ENCODE results near the gene VSNL1. TPM values are rescaled to one million over a fixed set of nuclear protein-coding genes. Genes with fewer than 3 reads are reported as not detected.

Gene VSNL1
- total RNA-seq, 4 donors from 2014 or later, result 0.65 TPM; not detected in 3

DNA sequence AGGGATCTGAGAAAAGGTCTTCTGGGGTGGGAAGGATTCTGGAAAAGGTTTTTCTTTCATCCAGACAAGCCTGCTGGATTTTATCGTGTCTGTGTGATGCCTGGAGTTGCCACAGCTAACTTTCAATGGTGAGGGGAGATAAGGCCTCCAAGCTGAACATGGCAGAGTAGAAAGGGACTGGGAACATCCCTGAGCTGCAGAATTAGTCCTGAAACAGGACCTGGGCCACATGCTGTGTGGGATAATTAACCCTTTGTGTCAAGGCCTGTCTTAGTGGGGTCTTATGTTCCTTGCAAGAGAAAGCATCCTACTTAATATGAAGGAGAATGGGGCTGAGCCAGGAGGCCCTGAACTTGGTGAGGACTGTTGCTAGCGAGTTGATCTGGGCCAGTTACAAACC is 66.4 kb downstream of the VSNL1 start:
- no peak for ATAC-seq (ENCODE audit: low FRiP score)
- DNase-seq (ENCODE audit: low spot score), result no peak
- TF ChIP-seq, protein P1, sequence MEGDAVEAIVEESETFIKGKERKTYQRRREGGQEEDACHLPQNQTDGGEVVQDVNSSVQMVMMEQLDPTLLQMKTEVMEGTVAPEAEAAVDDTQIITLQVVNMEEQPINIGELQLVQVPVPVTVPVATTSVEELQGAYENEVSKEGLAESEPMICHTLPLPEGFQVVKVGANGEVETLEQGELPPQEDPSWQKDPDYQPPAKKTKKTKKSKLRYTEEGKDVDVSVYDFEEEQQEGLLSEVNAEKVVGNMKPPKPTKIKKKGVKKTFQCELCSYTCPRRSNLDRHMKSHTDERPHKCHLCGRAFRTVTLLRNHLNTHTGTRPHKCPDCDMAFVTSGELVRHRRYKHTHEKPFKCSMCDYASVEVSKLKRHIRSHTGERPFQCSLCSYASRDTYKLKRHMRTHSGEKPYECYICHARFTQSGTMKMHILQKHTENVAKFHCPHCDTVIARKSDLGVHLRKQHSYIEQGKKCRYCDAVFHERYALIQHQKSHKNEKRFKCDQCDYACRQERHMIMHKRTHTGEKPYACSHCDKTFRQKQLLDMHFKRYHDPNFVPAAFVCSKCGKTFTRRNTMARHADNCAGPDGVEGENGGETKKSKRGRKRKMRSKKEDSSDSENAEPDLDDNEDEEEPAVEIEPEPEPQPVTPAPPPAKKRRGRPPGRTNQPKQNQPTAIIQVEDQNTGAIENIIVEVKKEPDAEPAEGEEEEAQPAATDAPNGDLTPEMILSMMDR (IDR thresholded peaks at IDR 0.05), result no peak

DNA sequence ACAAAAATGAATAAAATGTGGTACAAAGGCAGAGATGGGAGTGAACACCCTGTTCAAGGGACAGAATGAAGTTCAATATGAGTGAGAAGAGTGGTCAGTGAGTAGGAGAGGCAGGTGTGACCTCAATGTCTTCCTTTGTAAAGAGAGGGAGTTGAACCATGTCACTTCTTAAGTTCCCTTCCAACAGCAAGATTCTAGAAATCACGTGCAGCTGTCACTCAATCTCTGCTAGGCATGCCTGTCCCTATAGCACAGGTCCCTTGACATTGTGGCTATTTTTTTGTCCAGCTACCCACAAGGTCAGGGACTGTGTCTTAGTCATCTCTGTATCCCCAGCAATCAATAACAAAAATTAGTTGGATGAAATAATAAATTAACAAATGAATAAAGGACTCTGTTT is 66.9 kb downstream of the VSNL1 start:
- ATAC-seq (ENCODE audit: low FRiP score) (no peak), DNase-seq (ENCODE audit: low spot score) (no peak)
- TF ChIP-seq, protein P1 (IDR thresholded peaks at IDR 0.05), result no peak

DNA sequence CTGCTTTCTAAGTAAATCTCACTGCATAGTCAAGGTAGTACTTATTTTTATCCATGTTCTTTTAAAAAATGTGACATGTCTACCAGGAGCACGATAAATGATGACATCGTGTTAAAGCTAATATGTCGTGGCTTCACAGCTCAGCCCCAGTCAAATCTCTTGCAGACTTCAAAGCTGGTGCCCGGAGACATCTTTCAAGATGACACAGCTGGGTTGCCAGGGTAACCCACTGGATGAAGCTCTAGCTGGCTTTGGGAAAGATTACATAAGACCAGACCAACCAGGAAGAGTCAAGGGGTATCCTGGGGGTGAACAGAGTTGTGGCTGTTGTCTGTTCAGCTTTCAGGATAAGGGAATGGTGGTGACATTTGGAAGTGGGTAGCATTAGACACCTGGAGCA is 67.8 kb downstream of the VSNL1 start:
- ATAC-seq (ENCODE audit: low FRiP score), result no peak
- TF ChIP-seq, protein P1 (IDR thresholded peaks at IDR 0.05), result no peak

DNA sequence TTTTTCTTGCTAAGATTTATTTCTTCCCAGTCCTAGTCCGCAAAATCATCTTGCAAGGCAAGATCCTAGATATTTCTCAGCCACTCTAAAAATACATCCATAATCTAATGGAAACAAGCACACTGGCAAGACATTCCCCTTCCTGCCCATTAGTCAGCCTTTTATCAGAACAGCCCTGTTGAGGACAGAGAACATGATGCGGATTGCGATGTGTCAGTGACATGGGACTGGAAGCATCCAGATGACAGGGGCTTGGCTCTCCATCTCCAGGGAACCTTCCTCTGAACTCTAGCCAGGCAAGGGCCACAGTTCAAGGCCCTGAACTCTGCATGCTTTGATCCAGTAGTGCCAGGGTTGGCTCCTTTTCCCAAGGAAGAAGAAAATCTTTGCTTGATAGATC is 70.0 kb downstream of the VSNL1 start:
- DNase-seq (ENCODE audit: low spot score) (no peak), ATAC-seq (ENCODE audit: low FRiP score) (no peak)

More for the DNA sequence above, 67.8 kb downstream of the VSNL1 start:
- no peak for DNase-seq (ENCODE audit: low spot score)

DNA sequence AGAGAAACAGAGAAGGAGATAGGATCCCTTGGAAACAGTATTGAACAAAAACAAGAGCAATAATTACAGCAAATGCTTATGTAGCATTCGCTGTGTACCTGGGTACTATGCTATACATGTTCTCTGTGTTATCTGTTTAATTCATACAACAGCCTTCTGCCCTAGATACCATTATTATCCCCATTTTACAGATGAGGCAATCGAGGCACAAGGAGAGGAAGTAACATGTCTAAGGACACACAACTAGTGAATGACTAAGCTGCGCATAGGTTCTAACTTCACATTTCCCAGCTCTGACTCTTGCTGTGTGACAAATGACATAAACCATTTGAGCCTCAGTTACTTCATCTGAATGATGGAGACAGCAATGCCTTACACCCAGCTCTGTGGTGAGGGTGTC is 70.5 kb downstream of the VSNL1 start:
- ATAC-seq (ENCODE audit: low FRiP score) (no peak), DNase-seq (ENCODE audit: low spot score) (no peak)
- TF ChIP-seq, protein P1 (IDR thresholded peaks at IDR 0.05), result no peak

More for the DNA sequence above, 70.0 kb downstream of the VSNL1 start:
- TF ChIP-seq, protein P1 (IDR thresholded peaks at IDR 0.05), result no peak

DNA sequence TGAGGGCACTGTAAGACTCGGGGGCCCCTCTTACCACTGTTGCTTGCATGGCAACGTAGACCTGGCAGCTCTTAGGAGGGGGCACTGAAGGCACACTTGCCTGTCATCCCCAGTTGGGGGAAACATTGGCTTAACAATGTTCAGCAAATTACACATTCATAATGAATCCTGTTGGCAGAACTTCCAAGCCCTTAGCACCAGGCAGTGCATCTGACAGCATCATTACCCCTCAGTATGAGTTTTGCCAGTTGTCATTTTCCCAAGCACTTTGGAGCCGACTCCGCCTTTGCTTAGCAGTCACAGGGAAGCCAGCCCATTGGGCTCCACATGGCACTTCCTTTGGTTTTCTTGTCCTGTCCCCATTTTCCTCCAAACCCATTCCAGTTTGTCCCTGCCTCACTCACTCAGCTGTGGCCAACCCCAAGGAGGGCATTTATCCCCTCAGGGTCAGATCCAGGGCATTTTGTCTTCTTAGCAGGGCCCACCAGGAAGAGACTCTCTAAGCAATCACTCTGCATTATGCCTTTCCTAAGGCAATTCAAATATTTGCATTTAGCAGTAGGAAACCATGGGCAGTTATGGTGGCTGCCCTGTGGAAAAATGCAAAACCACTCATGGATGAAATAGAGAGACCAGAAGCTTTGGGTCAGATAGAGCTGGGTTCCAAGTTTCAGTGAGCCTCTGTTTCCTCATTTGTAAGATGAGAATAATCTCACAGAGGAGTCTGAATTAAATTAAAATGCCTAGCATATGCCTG is 73.9 kb downstream of the VSNL1 start:
- ATAC-seq (ENCODE audit: low FRiP score), result no peak
- DNase-seq (ENCODE audit: low spot score), result no peak
- TF ChIP-seq, protein P1 (IDR thresholded peaks at IDR 0.05), result no peak

DNA sequence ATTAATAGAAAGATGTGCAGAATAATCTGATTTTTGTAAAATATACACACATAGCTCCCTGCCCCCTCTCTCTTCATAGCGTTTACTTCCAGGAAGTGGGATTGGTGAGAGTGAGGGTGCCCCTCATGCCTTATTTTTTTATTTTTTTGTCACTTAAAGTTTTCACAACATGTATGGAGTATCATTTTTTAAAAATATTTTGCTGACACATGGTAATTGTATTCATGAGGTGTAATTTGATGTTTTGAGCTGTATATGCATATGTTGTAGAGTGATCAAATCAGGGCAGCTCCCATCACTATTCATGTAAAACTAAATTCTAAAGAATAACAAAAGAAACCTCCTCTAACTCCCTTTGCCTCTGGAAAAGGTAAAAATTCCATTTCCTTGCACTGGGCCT is 74.7 kb downstream of the VSNL1 start:
- DNase-seq (ENCODE audit: low spot score) (no peak), ATAC-seq (ENCODE audit: low FRiP score) (no peak)
- TF ChIP-seq, protein P1 (IDR thresholded peaks at IDR 0.05), result no peak
